Prostate gland (tissue), 2 donors: ENCODE data around the gene P3H2. TPM values are rescaled to one million over a fixed set of nuclear protein-coding genes. Genes with fewer than 3 reads are reported as not detected.

Experiments
- DNase-seq: peaks from one replicate; pipeline ENCODE4 v3.0.0-alpha.2; 2019; ENCODE audit warnings: low spot score
- H3K27ac ChIP-seq, 2 donors: fragments of 200-600 bp; sonication (generic); 2 replicates each; pipeline ENCODE4 v1.5.1; 2017 to 2019
- H3K27me3 ChIP-seq: fragments of 200-600 bp; sonication (generic); replicated peaks from 2 replicates; pipeline ENCODE4 v1.5.1; 2019; ENCODE audit not compliant: insufficient read depth
- H3K36me3 ChIP-seq, 2 donors: fragments of 200-600 bp; sonication (generic); 1 replicate in 1 of 2; 2 replicates in 1 of 2; pipeline versions ENCODE4 v1.5.1 to v1.8.1; 2017 to 2019
- H3K4me1 ChIP-seq: fragments of 200-600 bp; sonication (generic); replicated peaks from 2 replicates; pipeline ENCODE4 v1.5.1; 2019
- H3K4me3 ChIP-seq, 2 donors: fragments of 200-600 bp; sonication (generic); 2 replicates each; pipeline ENCODE4 v1.5.1; 2017 to 2019
- H3K9me3 ChIP-seq: fragments of 200-600 bp; sonication (generic); 2 replicates; pipeline ENCODE4 v1.5.1; 2017
- CTCF ChIP-seq, 4 experiments: fragments of 200-600 bp in 2 of 4; fragments of 450-650 bp in 2 of 4; sonication (generic) in 2 of 4; IDR thresholded peaks; 1 replicate in 3 of 4; 2 replicates in 1 of 4; pipeline ENCODE4 v1.5.1; 2016 to 2019; ENCODE audit warnings: antibody characterized with exemption in 4 of 4, mild to moderate bottlenecking in 2 of 4, moderate library complexity in 2 of 4
- POLR2A ChIP-seq: fragments of 450-650 bp; IDR thresholded peaks from one replicate; pipeline ENCODE4 v1.6.1; 2016; ENCODE audit warnings: antibody characterized with exemption, mild to moderate bottlenecking
- POLR2AphosphoS5 ChIP-seq: sonication (generic); formaldehyde crosslinking; IDR thresholded peaks from one replicate; pipeline ENCODE4 v1.6.1; 2017; ENCODE audit warnings: antibody characterized with exemption
- WGBS: methylation state at CpG from one replicate; pipeline ENCODE4 v1.1.5; 2018; 5-methylcytosine and 5-hydroxymethylcytosine counted together
- intact Hi-C: fragments of 100-400 bp; cut with DNase I; formaldehyde crosslinking; loops from one replicate; pipeline ENCODE4 v1.14.2; 2022
- total RNA-seq, 2 donors: library from RNA; depleted of rRNA; stranded (reverse); fragments of >200 nt; gene quantifications; one replicate each; pipeline ENCODE4 v1.1.0, GENCODE V29; 2016

Gene P3H2
- total RNA-seq, 2 donors from 2014 or later: 20.6 to 82.8 TPM

GRCh38 chr3:189988322-189988721 lies 132.4 kb downstream of the P3H2 start:
- Histone ChIP-seq H3K27me3 (no peaks in the 10 kb centered on the region), H3K4me1 (no peaks in the 10 kb centered on the region), H3K27ac (no peak overlapping the region), H3K4me3 (no peak overlapping the region), H3K36me3 (no peaks in the 10 kb centered on the region), H3K9me3 (no peaks in the 10 kb centered on the region)
- TF ChIP-seq POLR2AphosphoS5: no peak
- no peak for TF ChIP-seq CTCF (IDR thresholded peaks at IDR 0.05)
- TF ChIP-seq POLR2A: no peak
- intact Hi-C loops: no loop called here
- 63% methylated on average over 3 of the region's 3 CpGs for WGBS
- DNase-seq: no peak

- Histone ChIP-seq H3K4me3 (no peak overlapping the region), H3K36me3 (no peaks in the 10 kb centered on the region), H3K27ac (no peak overlapping the region), H3K27me3 (no peaks in the 10 kb centered on the region), H3K4me1 (peaks cover 4% of the 10 kb centered on the region), H3K9me3 (no peaks in the 10 kb centered on the region)
- WGBS: 84% methylated on average over 6 of the region's 6 CpGs
- no peak for DNase-seq
- intact Hi-C loops: no loop called here
- TF ChIP-seq CTCF (IDR thresholded peaks at IDR 0.05) (no peak), POLR2AphosphoS5 (no peak), POLR2A (no peak)
These were observed 134.7 kb downstream of the P3H2 start for GRCh38 chr3:189985948-189986347.

- intact Hi-C loops: no loop called here
- H3K9me3 ChIP-seq: no peaks in the 10 kb centered on the region
- no peaks in the 10 kb centered on the region for H3K27me3 ChIP-seq
- no peak for DNase-seq
- H3K36me3 ChIP-seq: no peaks in the 10 kb centered on the region
- WGBS: 87% methylated on average over 3 of the region's 3 CpGs
- no peak overlapping the region for H3K27ac ChIP-seq
- TF ChIP-seq CTCF (IDR thresholded peaks at IDR 0.05) (no peak), POLR2A (no peak), POLR2AphosphoS5 (no peak)
- H3K4me3 ChIP-seq: no peak overlapping the region
- peaks cover 4% of the 10 kb centered on the region for H3K4me1 ChIP-seq
These were observed 137.1 kb downstream of the P3H2 start for GRCh38 chr3:189983612-189984011.

GRCh38 chr3:189982321-189982945 lies 138.3 kb downstream of the P3H2 start:
- Histone ChIP-seq H3K27me3 (no peaks in the 10 kb centered on the region), H3K9me3 (no peaks in the 10 kb centered on the region), H3K27ac (no peak overlapping the region), H3K4me3 (no peak overlapping the region), H3K4me1 (peaks cover 4% of the 10 kb centered on the region), H3K36me3 (no peaks in the 10 kb centered on the region)
- TF ChIP-seq POLR2AphosphoS5 (no peak), POLR2A (no peak)
- WGBS: 41% methylated on average over 5 of the region's 5 CpGs
- DNase-seq: no peak
- intact Hi-C loops: no loop called here

- no peak for DNase-seq
- TF ChIP-seq POLR2AphosphoS5 (peak; percentile 73), CTCF (IDR thresholded peaks at IDR 0.05) (no peak), POLR2A (no peak)
These were observed 139.0 kb downstream of the P3H2 start for GRCh38 chr3:189981668-189982067.

More at GRCh38 chr3:189981668-189982067, 139.0 kb downstream of the P3H2 start:
- Histone ChIP-seq H3K27me3 (no peaks in the 10 kb centered on the region), H3K4me1 (peaks cover 4% of the 10 kb centered on the region), H3K4me3 (no peak overlapping the region), H3K9me3 (no peaks in the 10 kb centered on the region), H3K27ac (peak overlapping the region in 1 of 2 donors; percentile 15), H3K36me3 (no peaks in the 10 kb centered on the region)
- intact Hi-C loops: no loop called here
